Astrocyte (in vitro differentiated cells and primary cell): ENCODE results near the gene CFDP1.
"Not testable (repeated sequence)": the region's sequence is repeated elsewhere in the genome, so short reads cannot be mapped to it uniquely, and the experiment has no call there.

Experiments used
- EZH2 ChIP-seq: IDR thresholded peaks from 2 replicates; pipeline ENCODE4 v1.6.1; 2012; ENCODE audit warnings: mild to moderate bottlenecking, low read length, inconsistent platforms; ENCODE audit not compliant: insufficient read depth
- TF ChIP-seq, protein P1 (sequence below): IDR thresholded peaks from 2 replicates; pipeline ENCODE4 v1.5.1; 2011; ENCODE audit warnings: low read depth, mild to moderate bottlenecking, inconsistent platforms, low read length, moderate library complexity; ENCODE audit not compliant: insufficient read depth

DNA sequence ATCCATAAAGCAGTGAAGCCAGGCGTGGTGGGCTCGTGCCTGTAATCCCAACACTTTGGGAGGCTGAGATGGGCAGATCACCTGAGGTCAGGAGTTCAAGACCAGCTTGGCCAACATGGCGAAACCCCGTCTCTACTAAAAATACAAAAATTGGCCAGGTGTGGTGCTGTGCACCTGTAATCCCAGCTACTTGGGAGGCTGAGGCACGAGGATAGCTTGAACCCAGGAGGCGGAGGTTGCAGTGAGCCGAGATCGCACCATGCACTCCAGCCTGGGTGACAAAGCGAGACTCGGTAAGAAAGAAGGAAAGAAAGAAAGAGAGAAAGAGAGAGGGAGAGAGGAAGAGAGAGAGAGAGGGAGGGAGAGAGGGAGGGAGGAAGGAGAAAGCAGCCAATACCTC lies 160.7 kb downstream of the CFDP1 start:
- TF ChIP-seq, protein P1, sequence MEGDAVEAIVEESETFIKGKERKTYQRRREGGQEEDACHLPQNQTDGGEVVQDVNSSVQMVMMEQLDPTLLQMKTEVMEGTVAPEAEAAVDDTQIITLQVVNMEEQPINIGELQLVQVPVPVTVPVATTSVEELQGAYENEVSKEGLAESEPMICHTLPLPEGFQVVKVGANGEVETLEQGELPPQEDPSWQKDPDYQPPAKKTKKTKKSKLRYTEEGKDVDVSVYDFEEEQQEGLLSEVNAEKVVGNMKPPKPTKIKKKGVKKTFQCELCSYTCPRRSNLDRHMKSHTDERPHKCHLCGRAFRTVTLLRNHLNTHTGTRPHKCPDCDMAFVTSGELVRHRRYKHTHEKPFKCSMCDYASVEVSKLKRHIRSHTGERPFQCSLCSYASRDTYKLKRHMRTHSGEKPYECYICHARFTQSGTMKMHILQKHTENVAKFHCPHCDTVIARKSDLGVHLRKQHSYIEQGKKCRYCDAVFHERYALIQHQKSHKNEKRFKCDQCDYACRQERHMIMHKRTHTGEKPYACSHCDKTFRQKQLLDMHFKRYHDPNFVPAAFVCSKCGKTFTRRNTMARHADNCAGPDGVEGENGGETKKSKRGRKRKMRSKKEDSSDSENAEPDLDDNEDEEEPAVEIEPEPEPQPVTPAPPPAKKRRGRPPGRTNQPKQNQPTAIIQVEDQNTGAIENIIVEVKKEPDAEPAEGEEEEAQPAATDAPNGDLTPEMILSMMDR: not testable (repeated sequence)
- not testable (repeated sequence) for TF ChIP-seq EZH2
